T follicular helper cell (primary cell): Measurements from ENCODE around the gene SCG5.

ENCODE experiments used
- DNase-seq: peaks from one replicate; pipeline ENCODE4 v3.0.0-alpha.2; 2020; ENCODE audit warnings: low read depth

The SCG5 gene

DNA sequence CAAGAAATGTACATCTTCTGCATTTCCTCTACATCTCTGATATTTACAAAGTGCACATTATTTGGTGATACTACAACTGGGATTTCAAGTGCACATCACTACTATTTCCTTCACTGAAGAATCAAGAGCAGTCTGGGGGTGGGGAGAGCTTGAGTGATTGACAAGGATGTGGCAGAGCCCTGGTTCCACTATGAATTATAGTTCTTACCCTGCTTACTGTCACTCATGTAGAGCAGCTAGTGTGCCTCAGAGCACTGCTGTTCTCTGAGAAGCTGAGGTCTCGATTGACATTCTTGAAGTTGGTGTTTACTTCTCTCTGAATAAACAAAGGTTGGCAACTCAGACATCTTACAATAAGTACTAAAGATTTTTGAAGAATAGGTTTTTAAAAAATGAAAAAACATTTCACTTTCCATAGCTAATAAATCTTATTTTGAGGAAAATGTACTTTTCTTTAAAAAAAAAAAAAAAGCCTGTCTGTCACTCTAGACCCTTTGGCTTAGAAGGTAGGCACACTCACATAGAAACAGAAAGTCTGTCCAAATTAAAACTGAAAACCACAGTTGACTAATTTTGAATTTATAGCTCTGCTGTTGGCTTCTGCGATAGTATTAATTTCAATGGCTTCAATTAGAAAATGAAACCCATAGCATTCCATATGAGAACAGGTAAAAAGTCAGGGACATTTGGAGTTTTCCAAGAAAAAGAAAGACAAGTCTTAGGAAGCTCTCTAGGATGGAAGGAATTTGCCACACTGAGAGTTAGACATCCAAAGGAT, 81.8 kb downstream of the SCG5 start:
- no peak for DNase-seq

DNA sequence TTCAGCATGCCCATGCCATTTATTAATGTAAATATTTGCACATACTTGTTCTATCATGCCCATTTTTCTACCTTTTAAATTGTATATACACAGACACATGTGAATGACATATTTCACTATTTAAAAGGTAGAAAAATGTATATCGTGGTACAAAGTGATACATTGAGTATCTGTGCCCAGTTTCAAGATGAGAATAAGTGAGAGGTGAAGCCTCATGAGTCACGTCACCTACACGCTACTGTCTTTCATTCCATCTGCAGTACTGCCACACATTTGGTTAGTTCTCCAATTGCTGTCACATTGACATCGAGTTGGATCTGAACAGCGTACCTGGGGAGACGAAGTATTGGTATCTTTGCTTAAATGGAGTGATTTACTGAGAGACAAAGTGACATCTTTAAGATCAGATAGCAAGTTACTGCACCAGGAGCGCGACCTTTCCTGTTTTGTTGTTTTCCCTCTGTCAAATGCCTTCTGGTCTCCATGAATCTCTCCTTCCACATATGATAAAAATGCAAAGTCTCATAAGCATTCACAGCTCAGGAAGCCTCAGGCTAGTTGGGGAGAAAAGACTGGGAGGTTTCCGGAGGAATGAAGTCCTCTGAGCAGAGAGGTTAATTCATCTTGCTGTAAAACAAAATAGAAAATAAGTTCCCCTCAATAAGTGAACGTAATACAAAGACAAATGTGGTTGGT, 88.3 kb downstream of the SCG5 start:
- no peak for DNase-seq

DNA sequence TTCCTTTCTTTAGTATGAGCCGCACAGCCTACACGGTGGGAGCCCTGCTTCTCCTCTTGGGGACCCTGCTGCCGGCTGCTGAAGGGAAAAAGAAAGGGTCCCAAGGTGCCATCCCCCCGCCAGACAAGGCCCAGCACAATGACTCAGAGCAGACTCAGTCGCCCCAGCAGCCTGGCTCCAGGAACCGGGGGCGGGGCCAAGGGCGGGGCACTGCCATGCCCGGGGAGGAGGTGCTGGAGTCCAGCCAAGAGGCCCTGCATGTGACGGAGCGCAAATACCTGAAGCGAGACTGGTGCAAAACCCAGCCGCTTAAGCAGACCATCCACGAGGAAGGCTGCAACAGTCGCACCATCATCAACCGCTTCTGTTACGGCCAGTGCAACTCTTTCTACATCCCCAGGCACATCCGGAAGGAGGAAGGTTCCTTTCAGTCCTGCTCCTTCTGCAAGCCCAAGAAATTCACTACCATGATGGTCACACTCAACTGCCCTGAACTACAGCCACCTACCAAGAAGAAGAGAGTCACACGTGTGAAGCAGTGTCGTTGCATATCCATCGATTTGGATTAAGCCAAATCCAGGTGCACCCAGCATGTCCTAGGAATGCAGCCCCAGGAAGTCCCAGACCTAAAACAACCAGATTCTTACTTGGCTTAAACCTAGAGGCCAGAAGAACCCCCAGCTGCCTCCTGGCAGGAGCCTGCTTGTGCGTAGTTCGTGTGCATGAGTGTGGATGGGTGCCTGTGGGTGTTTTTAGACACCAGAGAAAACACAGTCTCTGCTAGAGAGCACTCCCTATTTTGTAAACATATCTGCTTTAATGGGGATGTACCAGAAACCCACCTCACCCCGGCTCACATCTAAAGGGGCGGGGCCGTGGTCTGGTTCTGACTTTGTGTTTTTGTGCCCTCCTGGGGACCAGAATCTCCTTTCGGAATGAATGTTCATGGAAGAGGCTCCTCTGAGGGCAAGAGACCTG, 89.5 kb downstream of the SCG5 start:
- no peak for DNase-seq

DNA sequence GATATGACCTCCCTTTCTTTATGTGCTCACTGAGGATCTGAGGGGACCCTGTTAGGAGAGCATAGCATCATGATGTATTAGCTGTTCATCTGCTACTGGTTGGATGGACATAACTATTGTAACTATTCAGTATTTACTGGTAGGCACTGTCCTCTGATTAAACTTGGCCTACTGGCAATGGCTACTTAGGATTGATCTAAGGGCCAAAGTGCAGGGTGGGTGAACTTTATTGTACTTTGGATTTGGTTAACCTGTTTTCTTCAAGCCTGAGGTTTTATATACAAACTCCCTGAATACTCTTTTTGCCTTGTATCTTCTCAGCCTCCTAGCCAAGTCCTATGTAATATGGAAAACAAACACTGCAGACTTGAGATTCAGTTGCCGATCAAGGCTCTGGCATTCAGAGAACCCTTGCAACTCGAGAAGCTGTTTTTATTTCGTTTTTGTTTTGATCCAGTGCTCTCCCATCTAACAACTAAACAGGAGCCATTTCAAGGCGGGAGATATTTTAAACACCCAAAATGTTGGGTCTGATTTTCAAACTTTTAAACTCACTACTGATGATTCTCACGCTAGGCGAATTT, 91.2 kb downstream of the SCG5 start:
- DNase-seq = no peak

DNA sequence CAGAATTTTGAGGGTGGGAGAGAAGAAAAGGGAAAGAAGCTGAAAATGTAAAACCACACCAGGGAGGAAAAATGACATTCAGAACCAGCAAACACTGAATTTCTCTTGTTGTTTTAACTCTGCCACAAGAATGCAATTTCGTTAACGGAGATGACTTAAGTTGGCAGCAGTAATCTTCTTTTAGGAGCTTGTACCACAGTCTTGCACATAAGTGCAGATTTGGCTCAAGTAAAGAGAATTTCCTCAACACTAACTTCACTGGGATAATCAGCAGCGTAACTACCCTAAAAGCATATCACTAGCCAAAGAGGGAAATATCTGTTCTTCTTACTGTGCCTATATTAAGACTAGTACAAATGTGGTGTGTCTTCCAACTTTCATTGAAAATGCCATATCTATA, 91.8 kb downstream of the SCG5 start:
- DNase-seq = no peak

DNA sequence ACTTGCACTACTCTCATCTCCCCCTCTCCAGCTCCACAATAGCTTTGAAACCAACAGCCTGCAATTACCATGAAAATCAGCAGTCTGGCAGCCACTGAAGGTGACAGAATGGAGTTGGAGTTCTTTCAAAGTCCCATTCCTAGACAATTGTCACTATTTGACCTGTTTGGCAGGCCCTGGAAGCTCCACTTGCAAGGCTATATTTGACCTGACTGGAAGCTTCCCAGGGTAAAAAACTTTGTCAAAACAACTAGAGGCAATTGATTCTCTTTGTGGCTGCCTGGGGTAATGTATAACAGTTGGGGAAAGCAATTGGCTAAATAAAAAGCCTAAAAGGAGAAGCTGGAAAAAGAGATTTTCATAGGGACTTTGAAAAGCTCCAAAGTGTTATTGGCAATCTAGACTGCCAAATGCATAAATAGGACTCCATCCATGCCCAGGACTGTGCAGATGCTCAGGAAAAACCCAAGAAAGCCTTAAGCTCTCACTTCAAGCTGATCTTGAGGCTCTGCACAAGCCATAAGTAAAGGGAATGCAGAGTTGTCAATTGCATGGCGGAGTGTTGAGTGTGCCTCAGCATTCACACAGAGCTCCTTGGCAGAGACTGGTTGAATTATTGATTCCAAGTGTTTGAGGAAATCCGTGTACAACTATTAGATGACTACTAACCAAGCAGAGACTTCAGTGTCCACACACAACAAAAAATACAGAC, 94.6 kb downstream of the SCG5 start:
- DNase-seq = no peak

DNA sequence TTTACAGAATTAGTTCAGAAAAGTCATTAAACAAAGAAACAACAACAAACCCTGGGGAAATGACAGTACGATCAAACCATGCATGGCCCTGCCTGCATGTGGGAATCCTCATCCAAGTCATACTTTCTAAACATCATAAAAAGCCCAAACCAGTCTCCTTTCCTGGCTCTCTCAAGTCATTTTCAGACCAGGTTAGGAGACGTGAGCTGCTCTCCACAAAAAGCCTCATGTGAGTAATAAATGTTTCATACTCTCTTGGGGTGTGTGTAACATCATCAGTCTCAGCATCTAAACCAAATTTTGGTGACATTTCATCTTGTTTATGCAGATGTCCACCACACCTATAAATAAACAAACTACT, 95.2 kb downstream of the SCG5 start:
- DNase-seq = no peak

DNA sequence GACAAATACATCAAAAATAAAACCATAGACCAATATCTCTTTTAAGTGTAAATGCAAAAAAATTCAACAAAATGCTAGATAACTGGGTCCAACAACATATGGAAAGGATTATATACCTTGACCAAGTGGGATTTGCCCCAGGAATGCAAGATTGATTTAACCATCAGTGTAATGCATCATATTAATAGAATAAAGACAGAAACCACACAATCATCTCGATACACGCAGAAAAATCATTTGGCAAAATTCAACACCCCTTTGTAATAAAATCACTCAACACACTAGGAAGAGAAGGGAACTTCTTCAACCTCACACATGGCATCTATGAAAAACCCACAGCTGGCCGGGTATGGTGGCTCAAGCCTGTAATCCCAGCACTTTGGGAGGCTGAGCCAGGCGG, 95.8 kb downstream of the SCG5 start:
- DNase-seq = no peak

DNA sequence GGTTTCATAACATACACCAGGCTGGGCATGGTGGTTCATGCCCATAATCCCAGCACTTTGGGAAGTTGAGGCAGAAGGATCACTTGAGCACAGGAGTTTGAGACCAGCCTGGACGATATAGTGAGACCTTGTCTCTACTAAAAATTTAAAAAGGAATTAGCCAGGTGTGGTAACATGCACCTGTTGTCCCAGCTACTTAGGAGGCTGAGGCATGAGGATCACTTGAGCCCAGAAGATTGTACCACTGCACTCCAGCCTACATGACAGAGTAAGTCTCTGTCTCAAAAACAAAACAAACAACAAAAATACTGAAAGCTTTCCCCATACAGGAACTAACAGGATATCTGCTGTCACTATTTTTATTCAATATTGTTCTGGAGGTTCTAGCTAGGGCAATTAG, 97.2 kb downstream of the SCG5 start:
- no peak for DNase-seq

DNA sequence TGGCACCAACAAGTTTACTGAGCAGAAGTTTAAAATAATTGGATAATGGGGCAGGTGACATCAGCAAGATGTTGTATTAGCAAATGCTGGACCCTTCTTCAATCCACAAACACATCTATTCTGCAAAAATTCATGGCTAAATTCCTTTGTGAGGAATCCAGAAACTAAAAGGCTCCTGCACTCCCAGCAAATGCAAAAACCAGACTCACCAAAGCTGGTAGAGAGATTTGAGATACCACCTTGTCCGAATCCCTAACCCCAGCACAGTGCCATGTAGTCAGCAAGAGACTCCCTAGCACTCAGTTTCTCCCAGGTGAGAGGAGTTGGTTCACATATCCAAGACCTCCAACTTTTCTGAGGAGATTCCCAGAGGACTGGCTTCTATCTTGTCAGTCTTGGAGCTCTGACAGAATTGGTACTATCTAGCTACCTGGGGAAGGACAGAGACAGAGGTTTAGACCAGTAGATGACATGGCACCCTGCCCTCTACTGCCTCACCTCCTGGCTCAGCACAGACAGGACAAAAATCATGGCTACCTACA, 98.1 kb downstream of the SCG5 start:
- no peak for DNase-seq

DNA sequence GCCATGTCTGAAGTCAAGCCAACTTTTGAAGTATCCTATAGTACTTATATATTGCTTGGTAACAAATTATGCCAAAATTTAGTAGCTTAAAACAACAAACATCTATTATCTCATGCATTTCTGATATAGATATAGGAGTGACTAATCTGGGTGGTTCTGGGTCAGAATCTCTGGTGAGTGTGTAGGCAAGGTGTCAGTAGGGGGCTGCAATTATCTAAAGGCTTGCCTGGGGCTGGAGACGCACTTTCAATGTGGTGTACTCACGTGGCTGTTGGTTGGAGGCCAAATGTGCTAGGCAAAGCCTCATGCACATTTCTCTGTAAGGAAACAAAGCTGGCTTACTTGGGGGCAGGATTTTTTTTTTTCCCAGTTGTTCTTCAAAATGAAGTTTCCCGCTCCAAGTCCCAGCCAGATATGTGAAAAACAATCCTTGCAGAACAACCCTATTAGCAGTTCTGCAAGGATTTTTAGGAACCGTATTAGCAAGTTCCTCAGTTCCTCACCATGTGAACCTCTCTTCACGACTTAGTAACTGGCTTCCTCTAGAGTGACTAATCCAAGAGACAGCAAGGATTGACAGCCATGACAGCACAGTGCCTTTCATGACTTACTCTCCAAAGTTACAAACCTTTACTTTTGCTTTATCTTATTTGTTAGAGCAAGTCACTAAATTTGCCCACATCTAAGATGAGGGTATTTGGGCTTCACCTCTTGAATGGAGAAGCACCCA, 102.1 kb downstream of the SCG5 start:
- DNase-seq = no peak

DNA sequence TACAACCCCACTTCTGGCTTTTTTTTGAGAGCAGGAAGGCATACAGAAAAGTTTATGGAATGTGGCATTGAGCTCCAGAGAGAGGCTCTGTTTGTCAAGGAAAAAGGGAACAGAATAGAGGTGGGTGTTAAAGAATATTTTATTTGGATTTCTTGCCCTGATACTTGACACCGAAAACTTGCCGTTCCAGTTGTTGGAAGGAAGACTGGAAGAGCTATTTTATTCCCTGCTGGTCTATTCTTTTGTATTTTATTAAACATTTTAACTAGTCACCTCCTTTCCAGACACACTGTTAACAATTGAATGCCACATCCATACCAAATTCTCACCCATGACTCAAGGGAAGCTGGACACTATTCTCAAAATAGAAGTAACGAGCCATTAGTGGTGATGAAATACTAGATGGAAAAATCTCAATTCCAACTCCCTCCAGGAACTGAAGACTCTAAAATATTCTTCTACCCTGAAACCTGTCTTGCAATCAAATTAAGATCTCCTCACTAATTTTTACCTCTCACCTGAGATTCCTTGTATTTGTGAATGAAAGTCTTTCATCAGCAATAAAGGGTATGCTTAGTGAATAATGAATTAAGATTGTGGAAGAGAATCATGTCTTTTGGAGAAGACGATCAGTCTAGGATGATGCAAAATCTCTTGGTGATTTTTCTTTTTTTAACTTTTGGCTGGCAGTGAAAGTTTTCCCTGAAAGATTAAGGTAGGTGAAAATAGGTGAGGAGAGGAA, 104.8 kb downstream of the SCG5 start:
- no peak for DNase-seq
